IgD-negative memory B cell (primary cell): ENCODE data around the gene C6orf62. TPM values are rescaled to one million over a fixed set of nuclear protein-coding genes. Genes with fewer than 3 reads are reported as not detected.
A peak's percentile ranks its signal among the peaks of the same experiment; 100 is the strongest.
"Not testable (repeated sequence)": the region's sequence is repeated elsewhere in the genome, so short reads cannot be mapped to it uniquely, and the experiment has no call there.

Source experiments
- H3K27ac Mint-ChIP-seq, 3 donors: one replicate each; pipeline ENCODE4 v1.8.0; 2020 to 2022; ENCODE audit warnings: mild to moderate bottlenecking in 3 of 3, mixed read lengths in 3 of 3, moderate library complexity in 1 of 3
- H3K27me3 Mint-ChIP-seq: one replicate; pipeline ENCODE4 v1.8.0; 2021; ENCODE audit warnings: mixed read lengths
- H3K36me3 Mint-ChIP-seq: one replicate; pipeline ENCODE4 v1.8.0; 2020; ENCODE audit warnings: mild to moderate bottlenecking, mixed read lengths
- H3K4me1 Mint-ChIP-seq, 3 donors: one replicate each; pipeline ENCODE4 v1.8.0; 2020 to 2022; ENCODE audit warnings: mixed read lengths in 3 of 3, mild to moderate bottlenecking in 1 of 3
- H3K4me3 Mint-ChIP-seq, 4 donors: one replicate each; pipeline ENCODE4 v1.8.0; 2020 to 2022; ENCODE audit warnings: mild to moderate bottlenecking in 4 of 4, mixed read lengths in 4 of 4, moderate library complexity in 3 of 4
- H3K9me3 Mint-ChIP-seq, 3 donors: one replicate each; pipeline ENCODE4 v1.8.0; 2020 to 2021; ENCODE audit warnings: mixed read lengths in 3 of 3, mild to moderate bottlenecking in 1 of 3
- polyA plus RNA-seq: library from polyadenylated mRNA; unstranded; fragments of 300-500 nt; fragmentation: Illumina TruSeq; gene quantifications from one replicate; pipeline ENCODE4 v1.2.3, GENCODE V29; 2021

C6orf62 gene
- polyA plus RNA-seq, 1 donor from 2014 or later = 102 TPM

- H3K4me3 Mint-ChIP-seq = peak overlapping the region in 2 of 4 donors; percentile 9 to 27
- H3K36me3 Mint-ChIP-seq = peaks cover 14% of the 10 kb centered on the region
- H3K4me1 Mint-ChIP-seq = peaks cover 9 to 19% (median 13%) of the 10 kb centered on the region in 3 donors
- not testable (repeated sequence) for H3K9me3 Mint-ChIP-seq, H3K27me3 Mint-ChIP-seq
- peak overlapping the region in 2 of 3 donors; percentile 25 to 31 for H3K27ac Mint-ChIP-seq
These were observed 47.9 kb downstream of the C6orf62 start for GRCh38 chr6:24671077-24671476.

- H3K9me3 Mint-ChIP-seq, H3K27me3 Mint-ChIP-seq: not testable (repeated sequence)
- Mint-ChIP-seq H3K36me3 (peaks cover 14% of the 10 kb centered on the region), H3K27ac (peak overlapping the region in 2 of 3 donors; percentile 25 to 31), H3K4me1 (peaks cover 14 to 24% (median 18%) of the 10 kb centered on the region in 3 donors), H3K4me3 (peak overlapping the region in 1 of 4 donors; percentile 27)
These were observed 48.5 kb downstream of the C6orf62 start for GRCh38 chr6:24670492-24670891.

GRCh38 chr6:24668997-24669361 lies 50.0 kb downstream of the C6orf62 start:
- H3K27ac Mint-ChIP-seq = no peak overlapping the region
- H3K4me1 Mint-ChIP-seq = peaks cover 22 to 36% (median 29%) of the 10 kb centered on the region in 3 donors
- peak overlapping the region in 3 of 4 donors; percentile 28 to 99 (median 97) for H3K4me3 Mint-ChIP-seq
- H3K9me3 Mint-ChIP-seq = peaks cover 0 to 6% (median 0%) of the 10 kb centered on the region in 3 donors
- H3K36me3 Mint-ChIP-seq = peaks cover 14% of the 10 kb centered on the region
- H3K27me3 Mint-ChIP-seq = no peaks in the 10 kb centered on the region

- peak overlapping the region; percentile 40 to 97 (median 94) for H3K27ac Mint-ChIP-seq
- H3K4me1 Mint-ChIP-seq = peaks cover 25 to 43% (median 35%) of the 10 kb centered on the region in 3 donors
- H3K36me3 Mint-ChIP-seq = peaks cover 14% of the 10 kb centered on the region
- H3K9me3 Mint-ChIP-seq, H3K27me3 Mint-ChIP-seq: not testable (repeated sequence)
- peak overlapping the region; percentile 97 to 100 (median 98) for H3K4me3 Mint-ChIP-seq
These were observed 50.6 kb downstream of the C6orf62 start for GRCh38 chr6:24668066-24668996.

GRCh38 chr6:24667378-24667803 lies 51.6 kb downstream of the C6orf62 start:
- Mint-ChIP-seq H3K4me3 (peak overlapping the region; percentile 97 to 100 (median 98)), H3K9me3 (peaks cover 0 to 4% (median 0%) of the 10 kb centered on the region in 3 donors), H3K36me3 (peaks cover 16% of the 10 kb centered on the region), H3K4me1 (peaks cover 27 to 49% (median 39%) of the 10 kb centered on the region in 3 donors), H3K27me3 (no peaks in the 10 kb centered on the region), H3K27ac (peak overlapping the region; percentile 90 to 97 (median 94))

- Mint-ChIP-seq H3K9me3 (peaks cover 0 to 4% (median 0%) of the 10 kb centered on the region in 3 donors), H3K4me1 (peaks cover 27 to 50% (median 39%) of the 10 kb centered on the region in 3 donors), H3K27ac (peak within 1 kb of the TSS; percentile 90 to 97 (median 94)), H3K36me3 (peaks cover 17% of the 10 kb centered on the region), H3K27me3 (no peaks in the 10 kb centered on the region), H3K4me3 (peak within 1 kb of the TSS; percentile 97 to 100 (median 98))
These were observed 52.1 kb downstream of the C6orf62 start, which contains the start of the genes ACOT13 and TDP2 for GRCh38 chr6:24666641-24667377. Gene ACOT13, plus strand, starts transcription at chr6:24667077. Its CDS starts 187 bp downstream, at chr6:24667264. Gene TDP2, minus strand, starts transcription at chr6:24666899. Its CDS starts 37 bp downstream, at chr6:24666862.

- Mint-ChIP-seq H3K9me3 (peaks cover 0 to 4% (median 0%) of the 10 kb centered on the region in 3 donors), H3K27me3 (no peaks in the 10 kb centered on the region), H3K4me3 (peak overlapping the region; percentile 97 to 100 (median 98)), H3K4me1 (peaks cover 27 to 54% (median 42%) of the 10 kb centered on the region in 3 donors), H3K36me3 (peaks cover 17% of the 10 kb centered on the region), H3K27ac (peak overlapping the region; percentile 90 to 97 (median 94))
These were observed 52.8 kb downstream of the C6orf62 start for GRCh38 chr6:24666097-24666640.

- H3K27ac Mint-ChIP-seq = peak overlapping the region in 2 of 3 donors; percentile 2 to 90
- H3K4me1 Mint-ChIP-seq = peaks cover 29 to 54% (median 44%) of the 10 kb centered on the region in 3 donors
- no peaks in the 10 kb centered on the region for H3K27me3 Mint-ChIP-seq
- peaks cover 12% of the 10 kb centered on the region for H3K36me3 Mint-ChIP-seq
- peak overlapping the region in 3 of 4 donors; percentile 66 to 98 (median 97) for H3K4me3 Mint-ChIP-seq
- H3K9me3 Mint-ChIP-seq = no peaks in the 10 kb centered on the region
These were observed 54.6 kb downstream of the C6orf62 start for GRCh38 chr6:24664046-24664987.

- Mint-ChIP-seq H3K27me3 (no peaks in the 10 kb centered on the region), H3K36me3 (peaks cover 8% of the 10 kb centered on the region), H3K9me3 (no peaks in the 10 kb centered on the region), H3K27ac (peak overlapping the region in 1 of 3 donors; percentile 56), H3K4me1 (peaks cover 32 to 50% (median 41%) of the 10 kb centered on the region in 3 donors), H3K4me3 (peak overlapping the region in 1 of 4 donors; percentile 55)
These were observed 55.8 kb downstream of the C6orf62 start for GRCh38 chr6:24663189-24663588.

- Mint-ChIP-seq H3K9me3 (no peaks in the 10 kb centered on the region), H3K4me1 (peaks cover 29 to 52% (median 38%) of the 10 kb centered on the region in 3 donors), H3K36me3 (peaks cover 8% of the 10 kb centered on the region), H3K27ac (no peak overlapping the region), H3K27me3 (no peaks in the 10 kb centered on the region), H3K4me3 (no peak overlapping the region)
These were observed 56.7 kb downstream of the C6orf62 start for GRCh38 chr6:24662236-24662635.

GRCh38 chr6:24661759-24662158 lies 57.2 kb downstream of the C6orf62 start:
- Mint-ChIP-seq H3K4me3 (peak overlapping the region in 1 of 4 donors; percentile 29), H3K4me1 (peaks cover 29 to 48% (median 38%) of the 10 kb centered on the region in 3 donors)
- not testable (repeated sequence) for H3K27me3 Mint-ChIP-seq, H3K36me3 Mint-ChIP-seq, H3K9me3 Mint-ChIP-seq, H3K27ac Mint-ChIP-seq

- no peaks in the 10 kb centered on the region for H3K9me3 Mint-ChIP-seq
- no peak overlapping the region for H3K27ac Mint-ChIP-seq
- peaks cover 24 to 41% (median 38%) of the 10 kb centered on the region in 3 donors for H3K4me1 Mint-ChIP-seq
- H3K4me3 Mint-ChIP-seq = no peak overlapping the region
- peaks cover 6% of the 10 kb centered on the region for H3K36me3 Mint-ChIP-seq
- no peaks in the 10 kb centered on the region for H3K27me3 Mint-ChIP-seq
These were observed 58.8 kb downstream of the C6orf62 start for GRCh38 chr6:24660105-24660504.

- no peaks in the 10 kb centered on the region for H3K27me3 Mint-ChIP-seq
- H3K27ac Mint-ChIP-seq = no peak overlapping the region
- no peak overlapping the region for H3K4me3 Mint-ChIP-seq
- H3K36me3 Mint-ChIP-seq = peaks cover 6% of the 10 kb centered on the region
- H3K4me1 Mint-ChIP-seq = peaks cover 21 to 35% (median 33%) of the 10 kb centered on the region in 3 donors
- H3K9me3 Mint-ChIP-seq = no peaks in the 10 kb centered on the region
These were observed 59.4 kb downstream of the C6orf62 start for GRCh38 chr6:24659561-24659960.
